GM19043 (cell line): ENCODE measurements around the gene TTLL10.
"Not testable (repeated sequence)": the region's sequence is repeated elsewhere in the genome, so short reads cannot be mapped to it uniquely, and the experiment has no call there.

Experiments
- ATAC-seq: cut with Tn5 transposase; IDR thresholded peaks from one replicate; pipeline ENCODE4 v1.9.1; 2021; ENCODE audit warnings: low read depth; ENCODE audit not compliant: unreplicated experiment

TTLL10 gene

GRCh38 chr1:1183221-1183747 is 9.6 kb downstream of the TTLL10 start:
- no peak for ATAC-seq

GRCh38 chr1:1183833-1184775 is 10.4 kb downstream of the TTLL10 start:
- no peak for ATAC-seq

GRCh38 chr1:1185101-1185765 is 11.6 kb downstream of the TTLL10 start:
- no peak for ATAC-seq

GRCh38 chr1:1187938-1188337 is 14.3 kb downstream of the TTLL10 start:
- no peak for ATAC-seq

GRCh38 chr1:1189111-1189510 is 15.4 kb downstream of the TTLL10 start:
- ATAC-seq: no peak

- ATAC-seq: no peak
Observed at GRCh38 chr1:1191734-1192133, 18.1 kb downstream of the TTLL10 start.

GRCh38 chr1:1194723-1195122 is 21.0 kb downstream of the TTLL10 start:
- no peak for ATAC-seq

GRCh38 chr1:1195726-1196125 is 22.0 kb downstream of the TTLL10 start:
- ATAC-seq: not testable (repeated sequence)

- ATAC-seq: no peak
Observed at GRCh38 chr1:1196431-1197187, 22.9 kb downstream of the TTLL10 start.

- no peak for ATAC-seq
Observed at GRCh38 chr1:1197188-1197500, 23.5 kb downstream of the TTLL10 start.

GRCh38 chr1:1197551-1198422 is 24.1 kb downstream of the TTLL10 start:
- ATAC-seq: no peak

GRCh38 chr1:1198423-1199140 is 24.9 kb downstream of the TTLL10 start:
- ATAC-seq: no peak

GRCh38 chr1:1199141-1199960 is 25.7 kb downstream of the TTLL10 start:
- no peak for ATAC-seq

- ATAC-seq: no peak
Observed at GRCh38 chr1:1199961-1200875, 26.5 kb downstream of the TTLL10 start.

- no peak for ATAC-seq
Observed at GRCh38 chr1:1200876-1201810, 27.5 kb downstream of the TTLL10 start.

GRCh38 chr1:1202831-1203560 is 29.3 kb downstream of the TTLL10 start:
- no peak for ATAC-seq
